KOPT-K1 (cell line): ENCODE data around the gene ZNF547.
A peak's percentile ranks its signal among the peaks of the same experiment; 100 is the strongest.

Source experiments
- H3K27ac ChIP-seq: fragments of 200-600 bp; sonication (generic); 2 replicates; pipeline ENCODE4 v1.5.1; 2016; ENCODE audit warnings: antibody characterized with exemption, mild to moderate bottlenecking, low read depth, low read length; ENCODE audit not compliant: poor library complexity, severe bottlenecking
- H3K36me3 ChIP-seq: fragments of 200-600 bp; sonication (generic); 2 replicates; pipeline ENCODE4 v1.5.1; 2017; ENCODE audit warnings: antibody characterized with exemption, mild to moderate bottlenecking, low read length, moderate library complexity; ENCODE audit not compliant: insufficient read depth
- H3K9me3 ChIP-seq: fragments of 200-600 bp; sonication (generic); 2 replicates; pipeline ENCODE4 v1.5.1; 2017; ENCODE audit warnings: antibody characterized with exemption, low read length, mild to moderate bottlenecking; ENCODE audit not compliant: insufficient read depth, poor library complexity, severe bottlenecking

Gene ZNF547

DNA sequence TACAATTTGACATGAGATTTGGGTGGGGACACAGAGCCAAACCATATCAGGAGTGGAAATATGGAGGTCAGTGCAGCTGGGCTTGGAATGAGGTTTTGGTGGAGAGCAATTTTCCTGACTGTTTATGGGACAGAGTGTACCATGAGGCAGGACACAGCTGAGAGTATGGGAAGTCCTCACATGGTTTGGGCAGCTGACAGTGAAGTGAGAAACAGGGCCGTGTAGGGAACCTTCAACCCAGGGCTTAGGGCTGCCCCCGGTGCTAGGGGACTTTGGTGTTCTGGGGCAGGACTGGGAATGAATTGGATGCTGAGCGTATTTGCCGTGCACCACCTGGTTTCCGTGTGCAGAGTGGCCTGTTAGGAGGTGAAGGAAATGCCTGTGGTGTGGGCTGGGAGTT lies 32.4 kb downstream of the ZNF547 start:
- Histone ChIP-seq H3K9me3 (peaks cover 11% of the 10 kb centered on the region), H3K27ac (no peak overlapping the region), H3K36me3 (peaks cover 63% of the 10 kb centered on the region)

DNA sequence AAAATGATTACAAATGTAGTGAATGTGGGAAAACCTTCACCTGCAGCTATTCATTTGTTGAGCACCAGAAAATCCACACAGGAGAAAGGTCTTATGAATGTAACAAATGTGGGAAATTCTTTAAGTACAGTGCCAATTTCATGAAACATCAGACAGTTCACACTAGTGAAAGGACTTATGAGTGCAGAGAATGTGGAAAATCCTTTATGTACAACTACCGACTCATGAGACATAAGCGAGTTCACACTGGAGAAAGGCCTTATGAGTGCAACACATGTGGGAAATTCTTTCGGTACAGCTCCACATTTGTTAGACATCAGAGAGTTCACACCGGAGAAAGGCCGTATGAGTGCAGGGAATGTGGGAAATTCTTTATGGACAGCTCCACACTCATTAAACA lies 35.5 kb downstream of the ZNF547 start:
- Histone ChIP-seq H3K36me3 (peaks cover 71% of the 10 kb centered on the region), H3K9me3 (peaks cover 28% of the 10 kb centered on the region), H3K27ac (no peak overlapping the region)

DNA sequence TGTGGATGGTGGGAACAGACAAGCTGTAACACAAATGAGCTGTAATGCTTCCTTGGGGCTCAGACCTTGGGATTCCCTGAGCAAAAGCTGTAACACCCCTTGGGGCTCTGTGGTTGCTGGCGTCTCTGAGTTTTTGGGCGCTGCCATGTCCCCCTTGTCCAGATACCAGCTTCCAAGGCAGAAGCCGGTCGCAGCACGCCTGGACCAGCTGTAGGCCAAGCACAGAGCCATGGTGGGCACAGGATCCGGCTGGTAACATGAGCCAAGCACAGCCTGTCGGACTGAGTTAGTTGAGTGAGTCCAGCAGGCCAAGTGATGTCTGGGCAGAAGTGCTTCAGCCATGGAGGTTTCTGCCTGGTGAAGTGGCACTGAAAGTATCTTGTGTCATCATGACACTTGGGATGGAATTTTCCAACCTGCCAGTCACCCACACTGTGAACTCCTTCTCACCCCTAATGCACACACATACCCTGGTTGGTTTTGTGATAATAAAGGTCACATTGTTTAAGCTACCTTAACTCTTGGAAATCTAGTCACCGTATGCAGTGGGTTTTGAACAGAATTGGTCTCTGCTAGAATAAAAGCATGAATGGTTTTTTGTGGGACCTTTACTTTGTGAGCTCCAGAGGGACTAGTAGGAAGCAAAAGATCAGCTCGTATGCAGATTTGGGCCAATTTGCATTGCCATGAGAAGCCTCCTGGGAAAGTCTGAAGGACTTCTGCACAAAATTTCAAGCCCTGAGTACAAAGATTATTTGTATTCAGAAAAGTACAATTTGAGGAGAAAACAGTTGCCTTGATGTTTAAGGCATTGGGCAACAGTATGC lies 40.6 kb downstream of the ZNF547 start:
- Histone ChIP-seq H3K36me3 (peaks cover 23% of the 10 kb centered on the region), H3K9me3 (peaks cover 24% of the 10 kb centered on the region), H3K27ac (no peak overlapping the region)

DNA sequence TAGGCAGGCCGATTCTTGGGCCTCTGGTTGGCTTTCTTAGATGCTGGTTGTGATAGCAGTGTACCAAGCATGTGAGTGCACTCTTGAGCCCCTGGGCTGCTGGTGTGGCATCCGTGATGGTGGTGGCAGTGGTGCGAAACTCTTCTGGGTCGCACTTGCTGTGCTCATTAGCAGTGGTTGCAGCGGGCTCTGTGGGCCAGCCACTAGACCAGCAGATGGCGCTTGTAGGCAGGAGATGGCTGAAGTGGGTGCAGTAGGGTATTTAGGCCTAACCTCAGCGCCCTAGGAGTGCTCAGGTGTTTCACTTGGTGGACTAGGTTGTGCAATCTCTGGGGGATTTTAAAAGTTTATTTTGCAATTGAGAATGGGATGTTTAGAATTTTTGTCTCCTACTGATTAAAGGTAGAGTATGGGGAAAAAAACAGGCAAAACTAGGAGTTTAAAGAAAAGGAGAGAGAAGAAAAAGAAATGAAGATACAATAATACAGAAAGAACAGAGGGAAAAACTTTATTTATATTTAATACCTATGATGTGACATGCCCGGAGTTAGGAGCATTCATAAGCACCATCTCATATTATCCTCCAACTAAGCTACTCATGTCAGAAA lies 43.3 kb downstream of the ZNF547 start:
- peaks cover 19% of the 10 kb centered on the region for H3K9me3 ChIP-seq
- no peak overlapping the region for H3K27ac ChIP-seq
- H3K36me3 ChIP-seq: peaks cover 11% of the 10 kb centered on the region

DNA sequence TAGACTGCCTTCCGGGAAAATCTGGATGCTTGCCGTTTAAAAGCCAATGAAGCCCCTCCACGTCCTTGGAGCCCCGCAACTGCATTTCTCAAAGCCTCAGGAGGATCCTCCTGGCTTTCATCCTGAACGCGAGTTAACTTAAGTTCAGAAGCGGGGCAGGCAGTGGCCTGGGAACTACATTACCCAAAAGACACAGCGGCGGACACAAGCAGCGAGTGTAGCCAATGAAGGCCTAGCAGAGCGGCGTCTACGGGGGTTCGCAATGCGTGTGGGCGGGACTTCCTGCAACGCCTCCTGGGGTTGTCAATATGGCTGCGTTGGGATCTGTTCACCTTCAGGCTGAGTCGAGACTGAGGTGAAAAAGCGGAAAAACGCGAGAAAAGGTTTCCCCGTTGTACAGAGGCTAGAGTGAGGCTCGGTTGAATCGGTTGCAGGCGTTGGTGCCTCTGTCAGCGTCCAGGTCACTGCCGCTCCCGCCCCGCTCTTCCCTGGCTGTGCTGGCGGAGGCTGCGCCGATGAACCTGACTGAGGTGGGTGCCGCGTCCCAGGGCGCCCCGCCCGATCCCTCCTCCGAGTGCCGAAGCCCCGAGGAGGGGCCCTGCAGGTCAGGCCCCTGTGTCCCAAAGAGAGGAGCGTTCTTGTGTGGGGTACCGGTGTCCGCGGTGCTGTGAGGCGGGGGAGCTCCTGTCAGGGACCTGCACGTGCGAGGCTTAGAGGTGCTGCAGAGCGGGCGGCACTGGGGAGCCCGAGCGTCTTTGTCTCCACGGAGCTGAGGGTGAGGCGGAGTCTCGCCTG lies 47.7 kb downstream of the ZNF547 start, which contains the start of gene ZNF17:
Gene ZNF17, plus strand, starts transcription at position 285 of the 795 bp plus-strand sequence. CDS start 2,455 bp downstream, outside the sequence.
- H3K9me3 ChIP-seq: no peaks in the 10 kb centered on the region
- H3K27ac ChIP-seq: peak within 1 kb of the TSS; percentile 51

DNA sequence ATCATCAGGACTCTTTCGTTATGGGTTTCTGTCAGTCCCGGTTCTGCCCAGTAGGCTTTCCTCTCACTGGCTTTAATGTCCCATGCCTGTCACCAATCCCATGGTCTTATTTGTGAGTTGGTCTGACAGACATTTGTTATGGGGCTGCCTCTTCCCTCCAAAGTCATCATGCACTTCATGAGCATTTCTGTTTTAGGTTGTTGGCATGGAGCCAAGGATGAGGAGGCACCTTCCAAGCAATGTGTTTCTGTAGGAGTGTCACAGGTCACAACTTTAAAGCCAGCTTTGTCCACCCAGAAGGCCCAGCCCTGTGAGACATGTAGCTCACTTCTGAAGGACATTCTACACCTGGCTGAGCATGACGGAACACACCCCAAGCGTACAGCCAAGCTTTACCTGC lies 56.1 kb downstream of the ZNF547 start:
- Histone ChIP-seq H3K9me3 (no peaks in the 10 kb centered on the region), H3K36me3 (peaks cover 65% of the 10 kb centered on the region), H3K27ac (no peak overlapping the region)

More for the DNA sequence above, 47.7 kb downstream of the ZNF547 start, which contains the start of gene ZNF17:
- H3K36me3 ChIP-seq: peaks cover 20% of the 10 kb centered on the region

DNA sequence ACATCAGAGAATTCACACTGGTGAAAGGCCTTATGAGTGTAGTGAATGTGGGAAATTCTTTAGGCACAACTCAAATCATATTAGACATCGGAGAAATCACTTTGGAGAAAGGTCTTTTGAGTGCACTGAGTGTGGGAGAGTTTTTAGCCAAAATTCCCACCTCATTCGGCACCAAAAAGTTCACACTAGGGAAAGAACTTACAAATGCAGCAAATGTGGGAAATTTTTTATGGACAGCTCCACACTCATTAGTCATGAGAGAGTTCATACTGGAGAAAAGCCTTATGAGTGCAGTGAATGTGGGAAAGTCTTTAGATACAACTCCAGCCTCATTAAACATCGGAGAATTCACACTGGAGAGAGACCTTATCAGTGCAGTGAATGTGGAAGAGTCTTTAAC lies 57.7 kb downstream of the ZNF547 start:
- H3K27ac ChIP-seq: no peak overlapping the region
- no peaks in the 10 kb centered on the region for H3K9me3 ChIP-seq
- H3K36me3 ChIP-seq: peaks cover 53% of the 10 kb centered on the region
